ES-I3 (cell line): Measurements from ENCODE around the gene NAP1L4.
A peak's percentile ranks its signal among the peaks of the same experiment; 100 is the strongest.
"Not testable (repeated sequence)": the region's sequence is repeated elsewhere in the genome, so short reads cannot be mapped to it uniquely, and the experiment has no call there.

Experiments used
- H3K36me3 ChIP-seq: 2 replicates; pipeline ENCODE4 v1.6.1; 2013; ENCODE audit warnings: mild to moderate bottlenecking, low read length, control low read depth, moderate library complexity; ENCODE audit not compliant: insufficient read depth
- H3K4me1 ChIP-seq: 2 replicates; pipeline ENCODE4 v1.6.1; 2013; ENCODE audit warnings: mild to moderate bottlenecking, control low read depth, low read length; ENCODE audit not compliant: insufficient read depth
- H3K9ac ChIP-seq: 2 replicates; pipeline ENCODE4 v1.6.1; 2013; ENCODE audit warnings: low read depth, mild to moderate bottlenecking, low read length, moderate library complexity
- H3K9me3 ChIP-seq: 2 replicates; pipeline ENCODE4 v1.6.1; 2013; ENCODE audit warnings: mild to moderate bottlenecking, low read length, moderate library complexity; ENCODE audit not compliant: control insufficient read depth, insufficient read depth

The NAP1L4 gene

GRCh38 chr11:2916114-2916891, 75.8 kb downstream of the NAP1L4 start:
- H3K9me3 ChIP-seq, result no peaks in the 10 kb centered on the region
- no peak overlapping the region for H3K9ac ChIP-seq
- no peaks in the 10 kb centered on the region for H3K36me3 ChIP-seq

GRCh38 chr11:2915473-2915872, 76.7 kb downstream of the NAP1L4 start:
- H3K36me3 ChIP-seq, result no peaks in the 10 kb centered on the region
- peaks cover 28% of the 10 kb centered on the region for H3K4me1 ChIP-seq
- H3K9me3 ChIP-seq, result no peaks in the 10 kb centered on the region
- H3K9ac ChIP-seq, result no peak overlapping the region

More at GRCh38 chr11:2916114-2916891, 75.8 kb downstream of the NAP1L4 start:
- peaks cover 28% of the 10 kb centered on the region for H3K4me1 ChIP-seq

- Histone ChIP-seq H3K36me3 (no peaks in the 10 kb centered on the region), H3K4me1 (peaks cover 28% of the 10 kb centered on the region), H3K9ac (no peak overlapping the region), H3K9me3 (no peaks in the 10 kb centered on the region)
Observed at GRCh38 chr11:2914455-2915195, 77.5 kb downstream of the NAP1L4 start.

GRCh38 chr11:2913776-2914175, 78.4 kb downstream of the NAP1L4 start:
- Histone ChIP-seq H3K9me3 (no peaks in the 10 kb centered on the region), H3K9ac (no peak overlapping the region), H3K36me3 (no peaks in the 10 kb centered on the region), H3K4me1 (peaks cover 28% of the 10 kb centered on the region)

- Histone ChIP-seq H3K36me3 (no peaks in the 10 kb centered on the region), H3K9ac (0 out of 2 replicates have a peak overlapping the region, but pooled peaks have one; percentile 2), H3K4me1 (peaks cover 28% of the 10 kb centered on the region), H3K9me3 (no peaks in the 10 kb centered on the region)
Observed at GRCh38 chr11:2913019-2913431, 79.1 kb downstream of the NAP1L4 start.

GRCh38 chr11:2912498-2912897, 79.6 kb downstream of the NAP1L4 start:
- Histone ChIP-seq H3K36me3 (no peaks in the 10 kb centered on the region), H3K9me3 (no peaks in the 10 kb centered on the region), H3K9ac (0 out of 2 replicates have a peak overlapping the region, but pooled peaks have one; percentile 2), H3K4me1 (peaks cover 28% of the 10 kb centered on the region)

GRCh38 chr11:2911785-2912391, 80.2 kb downstream of the NAP1L4 start:
- Histone ChIP-seq H3K36me3 (no peaks in the 10 kb centered on the region), H3K9me3 (no peaks in the 10 kb centered on the region), H3K9ac (no peak overlapping the region), H3K4me1 (peaks cover 28% of the 10 kb centered on the region)

- peaks cover 28% of the 10 kb centered on the region for H3K4me1 ChIP-seq
- H3K36me3 ChIP-seq, result no peaks in the 10 kb centered on the region
- H3K9me3 ChIP-seq, result no peaks in the 10 kb centered on the region
- no peak overlapping the region for H3K9ac ChIP-seq
Observed at GRCh38 chr11:2911088-2911784, 80.9 kb downstream of the NAP1L4 start.

- Histone ChIP-seq H3K9ac (no peak overlapping the region), H3K36me3 (no peaks in the 10 kb centered on the region), H3K4me1 (peaks cover 28% of the 10 kb centered on the region), H3K9me3 (no peaks in the 10 kb centered on the region)
Observed at GRCh38 chr11:2910401-2910955, 81.7 kb downstream of the NAP1L4 start.

GRCh38 chr11:2909133-2909902, 82.8 kb downstream of the NAP1L4 start:
- Histone ChIP-seq H3K36me3 (no peaks in the 10 kb centered on the region), H3K4me1 (peaks cover 28% of the 10 kb centered on the region), H3K9me3 (no peaks in the 10 kb centered on the region), H3K9ac (no peak overlapping the region)

GRCh38 chr11:2908130-2908529, 84.0 kb downstream of the NAP1L4 start:
- H3K4me1 ChIP-seq, result peaks cover 16% of the 10 kb centered on the region; the same call in 1 of the 2 replicates
- H3K9ac ChIP-seq, result no peak overlapping the region
- H3K36me3 ChIP-seq, result no peaks in the 10 kb centered on the region
- no peaks in the 10 kb centered on the region for H3K9me3 ChIP-seq

GRCh38 chr11:2905299-2905698, 86.8 kb downstream of the NAP1L4 start:
- not testable (repeated sequence) for H3K36me3 ChIP-seq, H3K4me1 ChIP-seq, H3K9ac ChIP-seq, H3K9me3 ChIP-seq
